Hypothalamus (tissue), 51 donors: ENCODE results near the gene RAB7A.
"Not testable (repeated sequence)": the region's sequence is repeated elsewhere in the genome, so short reads cannot be mapped to it uniquely, and the experiment has no call there.

ENCODE experiments used
- DNase-seq, 51 donors: peaks; one replicate each; lab custom pipeline; 2025; lab: John Stamatoyannopoulos, UW

Gene RAB7A

DNA sequence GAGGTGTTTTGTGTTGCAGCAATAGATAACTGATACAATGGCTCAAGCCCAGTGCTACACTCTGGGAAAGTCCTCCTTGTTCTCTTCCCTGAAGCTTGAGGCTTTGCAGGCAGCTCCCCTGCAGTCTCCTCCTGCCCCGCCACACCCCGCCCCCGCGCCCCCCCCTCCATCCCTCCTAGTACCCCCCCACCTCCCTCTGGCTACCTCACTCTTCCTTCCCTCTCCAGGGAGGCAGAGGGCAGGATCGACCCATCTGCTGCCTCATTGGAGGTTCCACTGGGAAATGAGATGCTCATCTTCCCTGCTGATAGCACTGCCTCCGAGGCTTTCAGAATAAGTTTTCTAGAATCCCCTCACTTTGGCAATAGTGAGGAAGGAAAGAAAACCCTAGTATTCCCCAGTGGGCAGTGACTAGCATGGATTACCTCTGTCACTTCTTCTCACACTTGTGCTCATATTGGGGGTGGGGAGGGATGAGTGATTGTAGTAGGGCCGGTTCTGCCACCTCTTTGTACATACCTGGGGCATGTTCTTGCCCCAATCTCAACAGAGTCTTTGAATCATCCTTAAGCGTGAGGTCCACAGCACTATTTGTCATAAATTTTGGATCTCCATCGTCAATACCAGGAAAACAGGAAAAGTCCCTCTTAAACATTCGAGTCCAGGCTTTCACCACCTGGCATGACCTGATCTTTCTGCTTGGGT is 16.3 kb upstream of the RAB7A start:
- no peak for DNase-seq

DNA sequence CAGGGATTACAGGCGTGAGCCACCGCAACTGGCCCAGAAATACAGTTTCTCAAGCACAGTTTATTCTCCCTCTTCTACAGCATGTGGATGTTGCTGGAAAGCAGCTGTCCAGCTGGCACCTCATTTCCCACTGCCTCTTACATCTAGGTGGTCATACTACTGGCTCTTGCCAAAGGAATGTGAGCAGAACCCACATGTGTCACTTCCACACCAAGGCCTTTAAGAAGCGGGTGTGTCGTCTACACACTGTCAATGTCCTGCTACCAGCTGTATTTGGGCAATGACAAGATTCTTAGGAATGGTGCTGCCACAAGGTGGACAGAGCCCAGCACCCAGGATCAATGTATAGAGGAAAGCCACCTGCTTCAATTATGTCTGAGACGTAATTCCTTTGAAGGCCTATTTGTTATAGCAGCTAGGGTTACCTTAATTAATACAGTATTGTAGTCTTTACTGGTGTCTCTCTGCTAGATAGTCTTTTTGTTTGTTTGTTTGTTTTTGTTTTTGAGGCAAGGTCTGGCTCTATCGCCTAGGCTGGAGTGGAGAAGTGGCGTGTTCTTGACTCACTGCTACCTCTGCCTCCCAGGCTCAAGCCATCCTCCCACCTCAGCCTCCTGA is 15.1 kb upstream of the RAB7A start:
- no peak for DNase-seq

DNA sequence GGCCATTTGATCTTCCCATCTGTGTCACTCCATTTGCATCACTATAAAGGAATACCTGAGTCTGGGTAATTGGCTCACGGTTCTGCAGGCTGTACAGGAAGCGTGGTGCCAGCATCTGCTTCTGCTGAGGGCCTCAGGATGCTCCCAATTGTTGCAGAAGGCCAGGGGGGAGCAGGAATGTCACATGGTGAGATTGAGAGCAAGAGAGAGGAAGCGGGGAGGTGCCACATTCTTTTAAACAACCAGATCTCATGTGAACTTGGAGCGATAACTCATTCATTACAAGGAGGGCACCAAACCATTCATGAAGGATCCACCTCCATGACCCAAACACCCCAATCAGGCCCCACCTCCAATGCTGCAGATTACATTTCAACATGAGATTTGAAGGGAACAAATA is 13.1 kb upstream of the RAB7A start:
- DNase-seq: no peak

DNA sequence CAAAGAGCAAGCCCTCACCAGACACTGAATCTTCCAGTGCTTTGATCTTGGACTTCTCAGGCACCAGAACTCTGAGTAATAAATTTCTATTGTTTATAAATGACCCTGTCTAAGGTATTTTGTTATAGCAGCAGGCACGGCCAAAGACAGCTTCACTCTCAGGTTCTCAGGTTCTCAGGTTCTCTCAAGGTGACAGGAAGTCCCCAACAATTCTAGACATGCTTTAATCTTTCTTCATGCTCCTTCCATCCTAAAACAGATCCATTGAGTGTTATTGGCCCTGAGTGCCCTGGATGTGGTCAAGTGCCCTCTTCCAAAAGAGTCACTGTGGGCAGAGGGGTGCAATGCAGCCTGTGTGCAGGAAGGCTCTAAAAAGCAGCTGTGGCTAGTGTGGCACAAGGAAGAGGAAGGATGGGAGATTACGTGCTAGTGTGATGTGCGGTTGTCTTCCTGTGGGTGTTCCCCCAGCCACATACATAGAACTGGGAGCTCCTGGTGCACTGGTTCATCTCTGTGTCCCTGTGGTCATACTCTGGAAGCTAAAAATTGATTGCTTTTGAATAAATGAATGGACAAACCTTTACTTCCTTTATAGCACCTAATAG is 11.0 kb upstream of the RAB7A start:
- peak in 4 of 51 donors; percentile 5 to 12 (median 8) for DNase-seq

DNA sequence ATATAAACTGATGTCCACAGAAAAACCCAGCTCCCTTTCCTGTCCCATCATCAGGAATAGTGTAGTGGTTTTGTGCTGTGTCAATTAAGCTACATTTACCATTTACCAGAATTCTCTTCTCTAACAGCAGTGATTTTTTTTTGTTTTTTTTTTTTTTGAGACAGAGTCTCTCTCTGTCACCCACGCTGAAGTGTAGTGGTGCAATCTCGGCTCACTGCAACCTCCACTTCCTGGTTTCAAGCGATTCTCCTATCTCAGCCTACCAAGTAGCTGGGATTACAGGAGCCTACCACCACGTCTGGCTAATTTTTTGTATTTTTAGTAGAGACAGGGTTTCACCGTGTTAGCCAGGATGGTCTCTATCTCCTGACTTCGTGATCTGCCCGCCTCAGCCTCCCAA is 7.1 kb upstream of the RAB7A start:
- not testable (repeated sequence) for DNase-seq

DNA sequence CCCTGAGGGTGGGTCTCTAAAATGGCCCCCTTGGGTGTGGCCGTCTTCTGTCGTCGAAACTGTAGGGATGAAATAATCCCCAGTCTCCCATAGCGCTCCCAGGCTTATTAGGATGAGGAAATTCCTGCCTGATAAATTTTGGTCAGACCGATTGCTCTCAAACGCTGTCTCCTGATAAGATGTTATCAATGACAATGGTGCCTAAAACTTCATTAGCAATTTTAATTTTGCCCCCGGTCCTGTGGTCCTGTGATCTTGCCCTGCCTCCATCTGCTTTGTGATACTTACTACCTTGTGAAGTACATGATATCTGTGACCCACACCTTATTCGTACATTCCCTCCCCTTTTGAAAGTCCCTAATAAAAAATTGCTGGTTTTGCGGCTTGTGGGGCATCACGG is 5.1 kb upstream of the RAB7A start:
- no peak for DNase-seq

DNA sequence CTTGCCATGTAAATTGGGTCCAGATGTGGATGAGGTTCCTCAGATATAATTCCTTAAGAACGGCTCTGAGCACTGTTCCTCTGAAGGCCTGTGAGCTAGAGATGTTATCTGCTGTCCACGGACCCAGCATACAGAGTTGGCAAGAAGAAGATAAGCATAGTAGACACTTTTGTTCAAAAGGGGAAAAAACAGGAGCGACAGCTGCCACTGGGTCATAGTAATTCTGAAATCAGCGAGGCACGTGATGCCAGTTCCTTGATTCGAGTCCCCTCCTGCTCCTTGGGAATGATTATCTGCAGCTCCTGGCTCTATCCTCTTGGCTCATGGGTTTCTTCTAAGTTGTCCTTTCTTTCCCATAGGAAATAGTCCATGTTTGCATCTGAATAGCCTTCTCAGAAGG is 2.5 kb upstream of the RAB7A start:
- no peak for DNase-seq

DNA sequence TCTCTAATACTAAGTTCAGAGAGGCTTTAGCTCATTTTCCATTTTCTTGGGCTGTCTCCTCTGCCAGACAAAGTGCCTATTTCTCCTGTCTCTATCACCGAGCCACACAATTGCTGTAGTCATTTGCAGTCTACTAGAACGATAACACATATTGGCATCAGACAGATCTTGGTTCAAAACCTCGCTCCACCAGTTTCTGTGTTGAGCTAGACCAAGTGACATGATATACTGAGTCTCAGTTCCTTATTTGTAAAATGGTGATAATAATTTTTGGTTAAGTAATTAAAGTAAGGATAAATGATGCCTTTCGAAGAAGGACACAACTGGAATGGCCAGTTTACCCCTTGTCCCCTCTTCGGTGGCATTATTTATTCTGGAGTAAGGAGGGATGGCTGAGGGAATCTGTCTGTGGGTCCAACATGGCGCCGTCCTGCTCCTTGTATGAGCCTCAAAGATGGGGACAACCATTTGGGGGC is 398 bp upstream of the RAB7A start:
- DNase-seq: peak in 2 of 51 donors; percentile 36 to 38

DNA sequence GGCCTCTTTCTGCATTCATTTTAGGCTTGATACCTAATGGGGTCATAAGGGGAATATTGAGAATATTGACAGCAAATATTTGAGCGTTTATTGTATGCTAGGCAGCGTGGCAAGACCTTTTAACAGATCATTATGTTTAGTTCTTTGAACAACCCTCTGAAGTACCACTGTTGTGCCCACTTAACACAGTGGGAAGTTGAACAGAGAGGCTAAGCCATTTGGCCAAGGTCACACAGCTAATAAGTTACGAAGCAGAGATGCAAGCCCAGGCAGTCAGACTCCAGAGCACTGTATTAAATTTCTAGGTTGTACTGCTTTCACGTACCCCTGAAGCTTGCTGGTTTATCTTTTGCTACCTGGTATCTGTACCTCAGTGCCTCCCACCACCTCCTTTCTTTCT is 1.1 kb downstream of the RAB7A start:
- DNase-seq: no peak

DNA sequence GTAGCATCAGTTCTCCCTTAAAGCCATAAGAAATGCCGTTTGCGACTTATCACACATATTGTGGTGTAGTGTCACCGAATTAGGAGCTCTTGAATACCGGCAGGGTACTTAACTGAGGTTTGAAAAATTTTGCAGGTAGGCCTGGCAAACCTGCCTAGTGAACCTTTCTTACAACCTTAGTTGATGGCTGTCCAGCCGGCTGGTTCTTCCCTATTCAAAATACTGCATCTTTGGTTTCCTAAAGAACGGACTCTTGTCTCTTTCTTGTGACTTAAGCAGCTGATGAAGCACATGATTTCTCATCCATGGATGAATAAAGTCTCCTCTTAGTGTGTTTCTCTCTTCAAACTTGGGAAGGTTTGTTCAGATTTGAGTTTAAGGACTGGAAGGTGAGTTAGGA is 1.5 kb downstream of the RAB7A start:
- DNase-seq: peak in 1 of 51 donors; percentile 6

DNA sequence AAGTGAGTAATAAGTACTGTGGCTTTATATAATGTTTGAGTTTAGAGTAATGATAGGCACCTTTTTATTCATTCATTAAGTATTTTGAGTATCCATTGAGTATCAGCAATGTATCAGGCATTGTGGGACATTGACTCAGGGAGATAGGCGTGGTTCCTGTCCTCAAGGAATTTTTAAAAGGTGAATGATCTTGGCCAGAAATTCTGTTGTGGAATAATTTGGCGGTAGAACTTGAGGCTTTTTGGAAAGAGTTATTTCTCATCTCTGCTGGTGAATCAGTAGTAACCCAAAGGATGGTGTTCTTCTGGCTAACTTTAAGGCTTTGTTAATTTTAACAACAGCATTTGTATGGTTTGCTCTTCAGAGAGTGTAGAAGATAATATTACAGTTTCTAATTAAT is 2.0 kb downstream of the RAB7A start:
- no peak for DNase-seq

DNA sequence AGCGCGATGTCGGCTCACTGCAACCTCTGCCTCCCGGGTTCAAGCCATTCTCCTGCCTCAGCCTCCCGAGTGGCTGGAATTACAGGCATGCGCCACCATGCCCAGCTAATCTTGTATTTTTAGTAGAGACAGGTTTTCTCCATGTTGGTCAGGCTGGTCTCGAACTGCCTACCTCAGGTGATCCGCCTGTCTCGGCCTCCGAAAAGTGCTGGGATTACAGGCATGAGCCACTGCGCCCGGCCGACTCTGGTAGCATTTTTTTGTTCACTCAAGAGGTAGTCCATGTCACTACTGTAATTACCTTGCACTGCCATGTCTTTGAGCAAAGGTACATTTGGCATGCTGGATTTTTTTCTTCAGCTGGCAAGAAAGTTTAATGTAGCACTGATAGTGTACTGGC is 2.5 kb downstream of the RAB7A start:
- DNase-seq: not testable (repeated sequence)

DNA sequence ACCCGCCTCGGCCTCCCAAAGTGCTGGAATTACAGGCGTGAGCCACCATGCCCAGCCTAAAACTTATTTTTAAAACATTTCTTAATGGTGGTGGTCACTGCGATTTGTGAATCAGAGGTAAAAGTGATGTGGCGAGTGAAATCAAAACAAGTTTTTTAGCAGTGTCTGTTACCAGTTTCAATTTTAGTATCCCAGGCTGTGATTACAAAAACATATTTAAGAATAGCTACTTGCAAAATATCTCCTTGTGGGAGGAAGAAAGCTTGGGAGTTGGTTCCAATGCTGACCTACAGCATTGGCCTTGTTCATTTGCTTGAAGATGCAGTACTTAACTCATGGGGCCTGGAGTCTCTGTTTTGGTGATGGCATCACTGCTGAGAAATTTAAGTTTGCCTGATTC is 4.5 kb downstream of the RAB7A start:
- DNase-seq: no peak

DNA sequence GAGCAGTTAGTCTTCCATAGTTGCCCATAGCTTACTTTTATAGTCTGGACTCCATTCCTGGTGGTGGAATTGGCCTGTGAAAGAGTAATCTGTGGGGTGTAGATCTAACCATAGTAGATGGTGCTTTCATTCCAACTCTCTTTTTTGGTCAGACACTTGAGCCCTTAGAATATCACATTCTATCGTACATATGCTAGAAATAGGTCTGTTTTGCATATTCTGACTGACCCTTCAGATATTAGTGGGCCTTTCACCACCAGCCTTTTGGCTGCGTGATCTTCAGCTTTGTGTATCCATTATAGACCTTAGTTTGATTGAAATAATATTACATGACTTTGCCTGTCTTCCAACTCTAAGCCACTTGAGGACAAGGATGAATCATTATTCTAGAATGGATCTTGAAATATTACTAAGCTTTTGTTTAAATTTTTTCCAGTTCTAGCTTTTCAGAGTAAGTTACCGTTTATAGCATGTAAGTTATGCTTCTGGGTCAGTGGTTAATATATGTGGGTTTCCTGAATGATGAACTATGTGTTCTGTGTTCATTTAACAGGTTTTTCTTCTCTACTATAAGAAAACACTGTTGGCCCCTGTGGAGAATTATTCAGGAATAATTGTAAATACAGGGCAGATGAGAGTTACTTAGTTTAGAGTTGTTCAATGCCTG is 8.7 kb downstream of the RAB7A start:
- no peak for DNase-seq

DNA sequence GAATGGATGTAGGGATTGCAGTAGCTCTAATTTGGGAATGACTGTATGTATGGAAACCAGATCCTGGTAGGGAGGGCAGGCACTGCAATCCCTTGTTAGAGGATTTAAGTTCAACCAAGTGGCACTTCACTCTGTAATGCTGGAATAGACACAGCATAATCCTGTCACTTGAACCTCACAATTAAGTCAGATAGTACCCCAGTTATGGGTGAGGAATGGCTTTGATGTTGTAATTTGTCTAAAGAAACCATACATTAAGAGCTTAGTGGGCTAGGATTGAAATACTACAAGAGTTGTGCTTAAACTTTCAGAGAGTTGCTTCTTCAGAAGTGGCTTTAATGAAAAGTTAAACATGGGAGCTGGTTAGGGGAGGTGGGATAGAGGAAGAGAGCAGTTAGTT is 9.3 kb downstream of the RAB7A start:
- DNase-seq: no peak

DNA sequence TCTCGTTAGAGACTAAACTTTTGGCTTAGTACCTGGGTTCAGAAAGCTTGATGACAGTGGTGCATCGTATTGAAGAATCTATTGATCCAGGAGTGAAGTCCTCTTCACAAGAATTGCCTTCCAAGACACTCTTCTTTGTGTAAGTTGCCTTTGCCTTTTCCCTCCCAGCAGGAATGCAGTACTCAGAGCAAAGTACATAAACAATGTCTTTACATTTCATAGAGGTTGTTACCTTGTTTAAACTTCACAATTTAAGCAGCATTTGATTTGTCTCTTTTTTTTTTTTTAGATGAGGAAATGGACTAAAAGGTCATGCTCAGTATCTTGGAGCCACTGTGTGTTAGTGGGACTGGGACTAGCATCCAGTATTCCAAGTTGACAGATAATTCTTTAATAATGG is 9.9 kb downstream of the RAB7A start:
- DNase-seq: no peak

DNA sequence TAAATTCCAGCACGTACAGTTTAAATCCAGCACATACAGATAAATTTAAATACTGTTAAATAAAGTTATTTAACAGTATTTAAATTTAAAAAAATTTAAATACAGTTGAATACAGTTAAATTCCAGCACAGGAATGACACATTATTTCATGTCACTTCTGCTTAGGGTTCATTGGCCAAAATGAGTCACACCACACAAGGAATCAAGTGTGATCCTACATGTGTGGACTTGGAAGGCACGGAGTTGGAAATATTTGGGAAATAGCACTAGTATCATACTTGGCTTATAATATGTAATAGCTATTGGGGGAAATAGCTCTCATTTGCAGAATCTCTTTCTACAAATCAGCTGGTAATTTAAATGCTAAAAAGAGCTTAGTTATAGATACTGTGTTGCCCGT is 10.6 kb downstream of the RAB7A start:
- no peak for DNase-seq

DNA sequence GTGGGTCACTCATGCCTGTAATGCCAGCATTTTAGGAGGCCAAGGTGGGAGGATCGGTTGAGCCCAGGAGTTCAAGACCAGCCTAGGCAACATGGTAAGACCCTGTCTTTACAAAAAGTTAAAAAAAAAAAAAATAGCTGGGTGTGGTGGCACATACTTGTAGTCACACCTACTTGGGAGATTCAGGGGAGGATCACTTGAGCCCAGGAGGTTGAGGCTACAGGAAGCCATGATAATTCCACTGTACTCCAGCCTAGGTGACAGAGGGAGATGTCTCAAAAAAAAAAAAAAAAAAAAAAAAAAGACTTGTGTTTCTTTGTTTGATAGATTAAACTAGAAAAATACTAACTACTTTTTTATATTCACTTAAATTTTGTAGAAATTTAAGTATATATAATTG is 14.6 kb downstream of the RAB7A start:
- DNase-seq: no peak

DNA sequence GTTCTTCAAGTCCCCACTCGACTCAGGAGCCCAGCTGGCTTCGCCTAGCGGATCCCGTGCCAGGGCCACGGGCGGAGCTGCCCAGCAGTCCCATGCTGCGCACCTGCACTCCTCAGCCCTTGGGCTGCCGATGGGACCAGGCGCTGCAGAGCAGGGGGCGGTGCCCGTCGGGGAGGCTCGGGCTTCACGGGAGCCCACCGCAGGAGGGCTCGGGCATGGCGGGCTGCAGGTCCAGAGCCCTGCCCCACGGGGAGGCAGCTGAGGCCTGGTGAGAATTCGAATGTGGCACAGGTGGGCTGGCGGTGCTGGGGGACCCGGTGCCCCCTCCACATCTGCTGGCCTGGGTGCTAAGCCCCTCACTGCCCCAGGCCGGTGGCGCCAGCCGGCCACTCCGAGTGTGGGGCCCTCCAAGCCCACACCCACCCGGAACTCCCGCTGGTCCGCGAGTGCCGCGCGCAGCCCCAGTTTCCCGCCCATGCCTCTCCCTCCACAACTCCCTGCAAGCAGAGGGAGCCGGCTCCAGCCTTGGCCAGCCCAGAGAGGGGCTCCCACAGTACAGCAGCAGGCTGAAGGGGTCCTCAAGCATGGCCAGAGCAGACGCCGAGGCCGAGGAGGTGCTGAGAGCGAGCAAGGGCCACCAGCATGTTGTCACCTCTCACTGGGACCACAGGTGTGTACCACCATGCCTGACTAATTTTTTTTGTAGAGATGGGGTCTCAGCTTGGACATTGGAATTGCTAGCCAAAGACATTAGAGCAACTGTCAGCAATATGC is 17.0 kb downstream of the RAB7A start:
- no peak for DNase-seq

DNA sequence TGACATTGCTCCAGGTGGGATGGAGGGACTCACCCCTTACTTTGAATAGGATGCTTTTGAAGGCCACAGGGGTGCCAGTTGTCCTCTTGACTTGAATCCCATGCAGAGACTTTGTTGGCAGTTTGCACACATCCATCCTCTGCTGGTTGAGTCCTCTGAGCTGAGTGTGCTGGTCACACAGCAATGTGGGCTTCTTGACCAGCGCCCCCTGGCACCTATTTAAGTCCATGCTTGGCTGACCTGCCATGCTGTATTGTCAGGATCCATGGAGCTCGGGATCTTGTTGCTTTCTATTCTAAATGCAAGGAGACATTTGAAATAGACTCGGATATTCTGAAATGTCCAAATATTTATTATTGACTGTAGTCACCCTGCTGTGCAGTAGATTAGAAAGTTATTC is 19.8 kb downstream of the RAB7A start:
- DNase-seq: no peak

DNA sequence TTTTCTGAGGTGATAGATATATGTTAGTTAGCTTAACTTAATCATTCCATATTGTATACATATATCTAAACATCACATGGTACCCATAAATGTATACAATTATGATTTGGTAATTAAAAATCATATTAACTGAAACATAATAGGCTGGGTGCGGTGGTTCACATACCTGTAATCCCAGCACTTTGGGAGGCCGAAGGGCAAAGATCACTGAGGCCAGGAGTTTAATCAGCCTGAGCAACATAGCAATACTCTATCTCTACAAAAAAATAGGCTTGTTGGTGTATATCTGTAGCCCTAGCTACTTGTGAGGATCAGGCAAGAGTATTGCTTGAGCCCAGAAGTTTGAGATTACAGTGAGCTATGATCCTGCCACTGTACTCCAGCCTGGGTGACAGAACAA is 20.9 kb downstream of the RAB7A start:
- DNase-seq: no peak
